Measurements from ENCODE around the gene ZNF608. TPM values are rescaled to one million over a fixed set of nuclear protein-coding genes. Genes with fewer than 3 reads are reported as not detected.

Gene ZNF608
- polyA plus RNA-seq, 2 donors = 4.1 to 5.9 TPM

- Histone ChIP-seq H3K9me3 (ENCODE audit: control insufficient read depth in 2 of 2, insufficient read depth in 1 of 2, low read depth in 1 of 2, low read length in 1 of 2) (peaks cover 0 to 2% of the 10 kb centered on the region in 2 donors), H3K27ac (ENCODE audit: low read depth in 2 of 2, low read length in 1 of 2) (no peak overlapping the region), H3K4me3 (ENCODE audit: low read depth in 1 of 2, low read length in 2 of 2) (no peak overlapping the region), H3K36me3 (ENCODE audit: control insufficient read depth in 2 of 2, insufficient read depth in 2 of 2, low read length in 1 of 2) (no peaks in the 10 kb centered on the region), H3K27me3 (ENCODE audit: control insufficient read depth in 1 of 2, insufficient read depth in 2 of 2, low read length in 2 of 2) (no peaks in the 10 kb centered on the region), H3K4me1 (ENCODE audit: control insufficient read depth in 2 of 2, insufficient read depth in 2 of 2, low read length in 1 of 2) (no peaks in the 10 kb centered on the region)
- WGBS, 2 donors = 75 to 88% methylated on average over 9 of the region's 9 CpGs
Observed at GRCh38 chr5:124739634-124740025, 6.8 kb downstream of the ZNF608 start.

- peak overlapping the region in 1 of 2 donors; percentile 7 for H3K27ac ChIP-seq (ENCODE audit: low read depth in 2 of 2, low read length in 1 of 2)
- H3K4me1 ChIP-seq (ENCODE audit: control insufficient read depth in 2 of 2, insufficient read depth in 2 of 2, low read length in 1 of 2) = no peaks in the 10 kb centered on the region
- no peaks in the 10 kb centered on the region for H3K36me3 ChIP-seq (ENCODE audit: control insufficient read depth in 2 of 2, insufficient read depth in 2 of 2, low read length in 1 of 2)
- WGBS, 2 donors = 50 to 68% methylated on average over 9 of the region's 9 CpGs
- H3K4me3 ChIP-seq (ENCODE audit: low read depth in 1 of 2, low read length in 2 of 2) = no peak overlapping the region
- H3K27me3 ChIP-seq (ENCODE audit: control insufficient read depth in 1 of 2, insufficient read depth in 2 of 2, low read length in 2 of 2) = no peaks in the 10 kb centered on the region
- no peaks in the 10 kb centered on the region for H3K9me3 ChIP-seq (ENCODE audit: control insufficient read depth in 2 of 2, insufficient read depth in 1 of 2, low read depth in 1 of 2, low read length in 1 of 2)
Observed at GRCh38 chr5:124738681-124739633, 7.5 kb downstream of the ZNF608 start.

- H3K4me3 ChIP-seq (ENCODE audit: low read depth in 1 of 2, low read length in 2 of 2) = no peak overlapping the region
- H3K27me3 ChIP-seq (ENCODE audit: control insufficient read depth in 1 of 2, insufficient read depth in 2 of 2, low read length in 2 of 2) = no peaks in the 10 kb centered on the region
- no peaks in the 10 kb centered on the region for H3K36me3 ChIP-seq (ENCODE audit: control insufficient read depth in 2 of 2, insufficient read depth in 2 of 2, low read length in 1 of 2)
- H3K27ac ChIP-seq (ENCODE audit: low read depth in 2 of 2, low read length in 1 of 2) = no peak overlapping the region
- no peaks in the 10 kb centered on the region for H3K4me1 ChIP-seq (ENCODE audit: control insufficient read depth in 2 of 2, insufficient read depth in 2 of 2, low read length in 1 of 2)
- WGBS, 2 donors = 67 to 72% methylated on average over 1 of the region's 1 CpG
- H3K9me3 ChIP-seq (ENCODE audit: control insufficient read depth in 2 of 2, insufficient read depth in 1 of 2, low read depth in 1 of 2, low read length in 1 of 2) = no peaks in the 10 kb centered on the region
Observed at GRCh38 chr5:124737651-124738050, 8.8 kb downstream of the ZNF608 start.

GRCh38 chr5:124736805-124737188, 9.6 kb downstream of the ZNF608 start:
- peak overlapping the region in 1 of 2 donors; percentile 22 for H3K27ac ChIP-seq (ENCODE audit: low read depth in 2 of 2, low read length in 1 of 2)
- no peak overlapping the region for H3K4me3 ChIP-seq (ENCODE audit: low read depth in 1 of 2, low read length in 2 of 2)
- no peaks in the 10 kb centered on the region for H3K9me3 ChIP-seq (ENCODE audit: control insufficient read depth in 2 of 2, insufficient read depth in 1 of 2, low read depth in 1 of 2, low read length in 1 of 2)
- no peaks in the 10 kb centered on the region for H3K36me3 ChIP-seq (ENCODE audit: control insufficient read depth in 2 of 2, insufficient read depth in 2 of 2, low read length in 1 of 2)
- H3K4me1 ChIP-seq (ENCODE audit: control insufficient read depth in 2 of 2, insufficient read depth in 2 of 2, low read length in 1 of 2) = no peaks in the 10 kb centered on the region
- WGBS, 2 donors = 42 to 58% methylated on average over 3 of the region's 3 CpGs
- no peaks in the 10 kb centered on the region for H3K27me3 ChIP-seq (ENCODE audit: control insufficient read depth in 1 of 2, insufficient read depth in 2 of 2, low read length in 2 of 2)

GRCh38 chr5:124736082-124736804, 10.2 kb downstream of the ZNF608 start:
- Histone ChIP-seq H3K9me3 (ENCODE audit: control insufficient read depth in 2 of 2, insufficient read depth in 1 of 2, low read depth in 1 of 2, low read length in 1 of 2) (no peaks in the 10 kb centered on the region), H3K4me1 (ENCODE audit: control insufficient read depth in 2 of 2, insufficient read depth in 2 of 2, low read length in 1 of 2) (no peaks in the 10 kb centered on the region), H3K4me3 (ENCODE audit: low read depth in 1 of 2, low read length in 2 of 2) (no peak overlapping the region), H3K36me3 (ENCODE audit: control insufficient read depth in 2 of 2, insufficient read depth in 2 of 2, low read length in 1 of 2) (no peaks in the 10 kb centered on the region), H3K27me3 (ENCODE audit: control insufficient read depth in 1 of 2, insufficient read depth in 2 of 2, low read length in 2 of 2) (no peaks in the 10 kb centered on the region), H3K27ac (ENCODE audit: low read depth in 2 of 2, low read length in 1 of 2) (peak overlapping the region in 1 of 2 donors; percentile 22)
- 52 to 57% methylated on average over 6 of the region's 6 CpGs for WGBS, 2 donors

- Histone ChIP-seq H3K4me3 (ENCODE audit: low read depth in 1 of 2, low read length in 2 of 2) (peak overlapping the region; percentile 37 to 40), H3K36me3 (ENCODE audit: control insufficient read depth in 2 of 2, insufficient read depth in 2 of 2, low read length in 1 of 2) (no peaks in the 10 kb centered on the region), H3K27me3 (ENCODE audit: control insufficient read depth in 1 of 2, insufficient read depth in 2 of 2, low read length in 2 of 2) (no peaks in the 10 kb centered on the region), H3K4me1 (ENCODE audit: control insufficient read depth in 2 of 2, insufficient read depth in 2 of 2, low read length in 1 of 2) (no peaks in the 10 kb centered on the region), H3K9me3 (ENCODE audit: control insufficient read depth in 2 of 2, insufficient read depth in 1 of 2, low read depth in 1 of 2, low read length in 1 of 2) (no peaks in the 10 kb centered on the region), H3K27ac (ENCODE audit: low read depth in 2 of 2, low read length in 1 of 2) (peak overlapping the region; percentile 45 to 50)
- 17 to 30% methylated on average over 24 of the region's 24 CpGs for WGBS, 2 donors
Observed at GRCh38 chr5:124735169-124735858, 11.1 kb downstream of the ZNF608 start.

- H3K4me1 ChIP-seq (ENCODE audit: control insufficient read depth in 2 of 2, insufficient read depth in 2 of 2, low read length in 1 of 2) = no peaks in the 10 kb centered on the region
- 51 to 57% methylated on average over 8 of the region's 8 CpGs for WGBS, 2 donors
- no peaks in the 10 kb centered on the region for H3K27me3 ChIP-seq (ENCODE audit: control insufficient read depth in 1 of 2, insufficient read depth in 2 of 2, low read length in 2 of 2)
- peak overlapping the region in 1 of 2 donors; percentile 40 for H3K4me3 ChIP-seq (ENCODE audit: low read depth in 1 of 2, low read length in 2 of 2)
- no peaks in the 10 kb centered on the region for H3K36me3 ChIP-seq (ENCODE audit: control insufficient read depth in 2 of 2, insufficient read depth in 2 of 2, low read length in 1 of 2)
- H3K9me3 ChIP-seq (ENCODE audit: control insufficient read depth in 2 of 2, insufficient read depth in 1 of 2, low read depth in 1 of 2, low read length in 1 of 2) = no peaks in the 10 kb centered on the region
- no peak overlapping the region for H3K27ac ChIP-seq (ENCODE audit: low read depth in 2 of 2, low read length in 1 of 2)
Observed at GRCh38 chr5:124734574-124735168, 11.8 kb downstream of the ZNF608 start.

- Histone ChIP-seq H3K4me1 (ENCODE audit: control insufficient read depth in 2 of 2, insufficient read depth in 2 of 2, low read length in 1 of 2) (no peaks in the 10 kb centered on the region), H3K9me3 (ENCODE audit: control insufficient read depth in 2 of 2, insufficient read depth in 1 of 2, low read depth in 1 of 2, low read length in 1 of 2) (no peaks in the 10 kb centered on the region), H3K27me3 (ENCODE audit: control insufficient read depth in 1 of 2, insufficient read depth in 2 of 2, low read length in 2 of 2) (no peaks in the 10 kb centered on the region), H3K4me3 (ENCODE audit: low read depth in 1 of 2, low read length in 2 of 2) (no peak overlapping the region), H3K27ac (ENCODE audit: low read depth in 2 of 2, low read length in 1 of 2) (no peak overlapping the region), H3K36me3 (ENCODE audit: control insufficient read depth in 2 of 2, insufficient read depth in 2 of 2, low read length in 1 of 2) (no peaks in the 10 kb centered on the region)
- 88 to 100% methylated on average over 1 of the region's 1 CpG for WGBS, 2 donors
Observed at GRCh38 chr5:124733329-124733650, 13.1 kb downstream of the ZNF608 start.

Measured in esophagus (tissue), 2 donors.